MM.1S (cell line): Measurements from ENCODE around the gene CLEC6A.

Experiments used
- EZH2 ChIP-seq: fragments of 300-600 bp; sonication (generic); optimal IDR thresholded peaks from 2 replicates; pipeline ENCODE3; 2017; ENCODE audit warnings: low read depth, mild to moderate bottlenecking, antibody characterized with exemption, low read length, mixed read lengths
- EZH2phosphoT487 ChIP-seq: fragments of 300-600 bp; sonication (generic); IDR thresholded peaks from 2 replicates; pipeline ENCODE4 v1.6.1; 2018; ENCODE audit warnings: antibody characterized with exemption, low read length
- TF ChIP-seq, protein P1 (sequence below): fragments of 300-600 bp; sonication (generic); IDR thresholded peaks from 2 replicates; pipeline ENCODE4 v1.5.1; 2016; ENCODE audit warnings: antibody characterized with exemption, low read length, mixed read lengths

DNA sequence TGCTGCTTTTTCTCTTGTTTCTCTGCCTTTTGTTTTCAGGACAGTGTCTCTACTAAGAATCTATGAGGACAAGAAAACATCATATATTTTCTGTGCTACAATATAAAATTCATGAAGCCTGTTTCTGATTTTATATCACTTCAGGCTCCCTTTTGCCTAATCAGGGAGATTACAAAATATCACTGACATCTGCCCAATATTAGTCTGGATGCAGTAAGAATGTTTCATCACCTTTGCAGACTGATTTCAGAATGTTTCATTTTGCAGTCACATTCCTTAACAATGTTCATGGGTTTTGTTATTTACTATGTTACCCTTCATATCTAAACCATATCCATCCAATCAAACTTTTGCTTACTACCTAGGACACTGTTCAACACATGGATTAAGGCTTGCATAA, 491 bp upstream of the CLEC6A start:
- TF ChIP-seq, protein P1, sequence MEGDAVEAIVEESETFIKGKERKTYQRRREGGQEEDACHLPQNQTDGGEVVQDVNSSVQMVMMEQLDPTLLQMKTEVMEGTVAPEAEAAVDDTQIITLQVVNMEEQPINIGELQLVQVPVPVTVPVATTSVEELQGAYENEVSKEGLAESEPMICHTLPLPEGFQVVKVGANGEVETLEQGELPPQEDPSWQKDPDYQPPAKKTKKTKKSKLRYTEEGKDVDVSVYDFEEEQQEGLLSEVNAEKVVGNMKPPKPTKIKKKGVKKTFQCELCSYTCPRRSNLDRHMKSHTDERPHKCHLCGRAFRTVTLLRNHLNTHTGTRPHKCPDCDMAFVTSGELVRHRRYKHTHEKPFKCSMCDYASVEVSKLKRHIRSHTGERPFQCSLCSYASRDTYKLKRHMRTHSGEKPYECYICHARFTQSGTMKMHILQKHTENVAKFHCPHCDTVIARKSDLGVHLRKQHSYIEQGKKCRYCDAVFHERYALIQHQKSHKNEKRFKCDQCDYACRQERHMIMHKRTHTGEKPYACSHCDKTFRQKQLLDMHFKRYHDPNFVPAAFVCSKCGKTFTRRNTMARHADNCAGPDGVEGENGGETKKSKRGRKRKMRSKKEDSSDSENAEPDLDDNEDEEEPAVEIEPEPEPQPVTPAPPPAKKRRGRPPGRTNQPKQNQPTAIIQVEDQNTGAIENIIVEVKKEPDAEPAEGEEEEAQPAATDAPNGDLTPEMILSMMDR = no peak
- TF ChIP-seq EZH2phosphoT487 (no peak), EZH2 (no peak)
